Measurements from ENCODE around the gene PLEKHO2. TPM values are rescaled to one million over a fixed set of nuclear protein-coding genes. Genes with fewer than 3 reads are reported as not detected.

PLEKHO2 gene
- polyA plus RNA-seq, 1 of the 3 experiments (the other 2 are of a cell fraction) = 7.8 TPM

DNA sequence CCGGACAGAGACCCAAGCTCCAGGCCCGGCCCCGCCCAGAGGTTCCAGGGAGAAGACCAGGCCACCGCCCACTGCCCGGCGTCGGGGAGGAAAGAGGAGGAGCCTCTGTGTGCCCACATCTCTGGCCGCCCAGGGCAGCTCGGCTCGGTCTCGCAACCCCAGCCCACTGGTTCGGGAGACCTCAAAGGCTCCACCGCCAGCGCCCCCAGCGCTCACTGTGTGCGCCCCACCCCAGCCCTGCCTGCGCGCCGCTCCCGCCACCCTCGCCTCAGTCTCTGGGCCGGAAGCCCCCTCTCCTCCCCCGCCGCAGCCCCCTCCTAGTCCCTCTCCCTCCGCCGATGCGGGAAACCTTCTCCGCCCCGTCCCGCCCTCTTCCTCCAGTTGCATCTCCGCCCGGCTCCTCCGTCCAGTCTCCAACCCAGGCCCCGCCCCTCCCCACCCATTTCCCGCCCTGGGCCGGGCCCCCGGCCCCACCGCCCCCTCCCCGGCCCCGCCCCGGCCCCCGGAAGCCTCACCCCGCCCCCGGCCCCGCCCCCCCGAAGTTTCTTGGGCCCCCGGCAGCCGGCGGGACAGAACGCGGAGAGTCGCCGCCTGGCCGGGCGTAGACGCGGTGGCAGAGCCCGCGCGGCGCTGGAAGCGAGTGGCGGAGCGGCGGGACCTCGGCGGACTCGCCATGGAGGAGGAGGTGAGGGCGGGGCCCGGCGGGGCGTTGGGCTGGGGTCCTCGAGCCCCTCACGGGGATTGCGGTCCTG is at the start of gene PLEKHO2 (continued):
- TF ChIP-seq, protein P1, sequence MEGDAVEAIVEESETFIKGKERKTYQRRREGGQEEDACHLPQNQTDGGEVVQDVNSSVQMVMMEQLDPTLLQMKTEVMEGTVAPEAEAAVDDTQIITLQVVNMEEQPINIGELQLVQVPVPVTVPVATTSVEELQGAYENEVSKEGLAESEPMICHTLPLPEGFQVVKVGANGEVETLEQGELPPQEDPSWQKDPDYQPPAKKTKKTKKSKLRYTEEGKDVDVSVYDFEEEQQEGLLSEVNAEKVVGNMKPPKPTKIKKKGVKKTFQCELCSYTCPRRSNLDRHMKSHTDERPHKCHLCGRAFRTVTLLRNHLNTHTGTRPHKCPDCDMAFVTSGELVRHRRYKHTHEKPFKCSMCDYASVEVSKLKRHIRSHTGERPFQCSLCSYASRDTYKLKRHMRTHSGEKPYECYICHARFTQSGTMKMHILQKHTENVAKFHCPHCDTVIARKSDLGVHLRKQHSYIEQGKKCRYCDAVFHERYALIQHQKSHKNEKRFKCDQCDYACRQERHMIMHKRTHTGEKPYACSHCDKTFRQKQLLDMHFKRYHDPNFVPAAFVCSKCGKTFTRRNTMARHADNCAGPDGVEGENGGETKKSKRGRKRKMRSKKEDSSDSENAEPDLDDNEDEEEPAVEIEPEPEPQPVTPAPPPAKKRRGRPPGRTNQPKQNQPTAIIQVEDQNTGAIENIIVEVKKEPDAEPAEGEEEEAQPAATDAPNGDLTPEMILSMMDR (IDR thresholded peaks at IDR 0.05) = peak; percentile 22; the same call in 1 of the 2 replicates
- TF ChIP-seq POLR2AphosphoS5 (IDR thresholded peaks at IDR 0.05; ENCODE audit: low read depth, low read length) (peak; percentile 80), NRF1 (IDR thresholded peaks at IDR 0.05; ENCODE audit: low read depth, low read length) (no peak), SMC3 (IDR thresholded peaks at IDR 0.05; ENCODE audit: low read depth, low read length) (no peak; the same call in 1 of the 2 replicates), CHD2 (IDR thresholded peaks at IDR 0.05; ENCODE audit: low read length, partially characterized antibody) (no peak)
- TF ChIP-seq, protein P2, sequence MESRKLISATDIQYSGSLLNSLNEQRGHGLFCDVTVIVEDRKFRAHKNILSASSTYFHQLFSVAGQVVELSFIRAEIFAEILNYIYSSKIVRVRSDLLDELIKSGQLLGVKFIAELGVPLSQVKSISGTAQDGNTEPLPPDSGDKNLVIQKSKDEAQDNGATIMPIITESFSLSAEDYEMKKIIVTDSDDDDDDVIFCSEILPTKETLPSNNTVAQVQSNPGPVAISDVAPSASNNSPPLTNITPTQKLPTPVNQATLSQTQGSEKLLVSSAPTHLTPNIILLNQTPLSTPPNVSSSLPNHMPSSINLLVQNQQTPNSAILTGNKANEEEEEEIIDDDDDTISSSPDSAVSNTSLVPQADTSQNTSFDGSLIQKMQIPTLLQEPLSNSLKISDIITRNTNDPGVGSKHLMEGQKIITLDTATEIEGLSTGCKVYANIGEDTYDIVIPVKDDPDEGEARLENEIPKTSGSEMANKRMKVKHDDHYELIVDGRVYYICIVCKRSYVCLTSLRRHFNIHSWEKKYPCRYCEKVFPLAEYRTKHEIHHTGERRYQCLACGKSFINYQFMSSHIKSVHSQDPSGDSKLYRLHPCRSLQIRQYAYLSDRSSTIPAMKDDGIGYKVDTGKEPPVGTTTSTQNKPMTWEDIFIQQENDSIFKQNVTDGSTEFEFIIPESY (IDR thresholded peaks at IDR 0.05; ENCODE audit: borderline replicate concordance, low read depth) = 0 out of 2 replicates have a peak, but pooled peaks have one; percentile 36

DNA sequence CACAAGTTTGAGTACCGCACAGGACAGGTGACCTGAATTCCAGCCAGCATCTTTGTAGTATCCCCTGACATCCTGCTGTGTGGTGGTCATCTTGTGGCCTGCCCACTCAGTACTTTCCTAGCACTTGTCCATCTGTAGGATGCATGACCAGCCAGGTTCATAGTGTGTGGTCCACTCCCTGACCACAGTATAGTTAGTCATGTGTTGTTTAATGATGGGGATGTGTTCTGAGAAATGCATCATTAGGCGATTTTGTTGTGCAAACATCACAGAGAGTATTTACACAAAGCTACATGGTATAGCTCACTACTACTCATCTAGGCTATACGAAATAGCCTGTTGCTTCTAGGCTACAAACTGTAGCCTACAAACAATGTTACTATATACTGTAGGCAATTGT is 49.4 kb upstream of the PLEKHO2 start:
- TF ChIP-seq FOXJ3 (CRISPR knock-in tag; IDR thresholded peaks at IDR 0.05) (no peak), RFX5 (IDR thresholded peaks at IDR 0.05; ENCODE audit: low read length) (no peak), CHD2 (IDR thresholded peaks at IDR 0.05; ENCODE audit: low read length, partially characterized antibody) (no peak), TCF12 (IDR thresholded peaks at IDR 0.05) (no peak), YY1 (IDR thresholded peaks at IDR 0.05; ENCODE audit: low read depth) (no peak), MEF2A (IDR thresholded peaks at IDR 0.05; ENCODE audit: borderline replicate concordance, low read depth) (no peak), NFIC (IDR thresholded peaks at IDR 0.05; ENCODE audit: borderline replicate concordance) (no peak), ELF1 (IDR thresholded peaks at IDR 0.05) (no peak), SMC3 (IDR thresholded peaks at IDR 0.05; ENCODE audit: low read depth, low read length) (no peak), FOSL2 (IDR thresholded peaks at IDR 0.05; ENCODE audit: borderline replicate concordance, low read depth) (no peak), TEAD4 (IDR thresholded peaks at IDR 0.05; ENCODE audit: borderline replicate concordance, insufficient read depth) (no peak), MXI1 (IDR thresholded peaks at IDR 0.05; ENCODE audit: low read depth, low read length) (no peak)
- TF ChIP-seq, protein P3, sequence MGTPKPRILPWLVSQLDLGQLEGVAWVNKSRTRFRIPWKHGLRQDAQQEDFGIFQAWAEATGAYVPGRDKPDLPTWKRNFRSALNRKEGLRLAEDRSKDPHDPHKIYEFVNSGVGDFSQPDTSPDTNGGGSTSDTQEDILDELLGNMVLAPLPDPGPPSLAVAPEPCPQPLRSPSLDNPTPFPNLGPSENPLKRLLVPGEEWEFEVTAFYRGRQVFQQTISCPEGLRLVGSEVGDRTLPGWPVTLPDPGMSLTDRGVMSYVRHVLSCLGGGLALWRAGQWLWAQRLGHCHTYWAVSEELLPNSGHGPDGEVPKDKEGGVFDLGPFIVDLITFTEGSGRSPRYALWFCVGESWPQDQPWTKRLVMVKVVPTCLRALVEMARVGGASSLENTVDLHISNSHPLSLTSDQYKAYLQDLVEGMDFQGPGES (IDR thresholded peaks at IDR 0.05; ENCODE audit: low read depth, low read length) = no peak
- TF ChIP-seq, protein P1 (IDR thresholded peaks at IDR 0.05) = no peak
- TF ChIP-seq, protein P4, sequence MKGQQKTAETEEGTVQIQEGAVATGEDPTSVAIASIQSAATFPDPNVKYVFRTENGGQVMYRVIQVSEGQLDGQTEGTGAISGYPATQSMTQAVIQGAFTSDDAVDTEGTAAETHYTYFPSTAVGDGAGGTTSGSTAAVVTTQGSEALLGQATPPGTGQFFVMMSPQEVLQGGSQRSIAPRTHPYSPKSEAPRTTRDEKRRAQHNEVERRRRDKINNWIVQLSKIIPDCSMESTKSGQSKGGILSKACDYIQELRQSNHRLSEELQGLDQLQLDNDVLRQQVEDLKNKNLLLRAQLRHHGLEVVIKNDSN (IDR thresholded peaks at IDR 0.05; ENCODE audit: borderline replicate concordance, low read depth) = no peak
- TF ChIP-seq, protein P5, sequence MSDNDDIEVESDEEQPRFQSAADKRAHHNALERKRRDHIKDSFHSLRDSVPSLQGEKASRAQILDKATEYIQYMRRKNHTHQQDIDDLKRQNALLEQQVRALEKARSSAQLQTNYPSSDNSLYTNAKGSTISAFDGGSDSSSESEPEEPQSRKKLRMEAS (IDR thresholded peaks at IDR 0.05; ENCODE audit: low read depth) = no peak
- Histone ChIP-seq H2AFZ (ENCODE audit: low read depth) (no peak overlapping the region), H3K27ac (ENCODE audit: low read depth in 2 of 2, low read length in 1 of 2) (no peak overlapping the region), H3F3A (replicated peaks; ENCODE audit: insufficient read depth) (no peaks in the 10 kb centered on the region), H3K9me3 (no peaks in the 10 kb centered on the region), H4K20me1 (ENCODE audit: insufficient read depth) (no peaks in the 10 kb centered on the region), H3K36me3 (replicated peaks in 1 of 2; ENCODE audit: control insufficient read depth in 1 of 2, insufficient read depth in 2 of 2, low read length in 1 of 2) (no peaks in the 10 kb centered on the region), H3K9me2 (no peaks in the 10 kb centered on the region), H3K4me1 (ENCODE audit: control insufficient read depth in 1 of 2, insufficient read depth in 2 of 2, low read depth in 1 of 2, low read length in 1 of 2) (no peaks in the 10 kb centered on the region), H3K9ac (no peak overlapping the region), H3K79me2 (ENCODE audit: insufficient read depth) (no peaks in the 10 kb centered on the region), H3K4me3 (ENCODE audit: low read depth in 2 of 2, low read length in 1 of 2) (no peak overlapping the region), H3K4me2 (no peak overlapping the region), H3K27me3 (ENCODE audit: insufficient read depth) (no peaks in the 10 kb centered on the region)
- WGBS (ENCODE audit: low lambda C conversion rate) = 67% methylated on average over 3 of the region's 3 CpGs
- POLR2A ChIA-PET = no interaction called here
- CTCF ChIA-PET = no interaction called here
- no peak for DNase-seq
